GM18526 (cell line): ENCODE measurements around the gene STOM.

Experiments
- POLR2A ChIP-seq: IDR thresholded peaks from 3 replicates; pipeline ENCODE4 v1.6.1; 2011; ENCODE audit not compliant: insufficient read length; ENCODE audit errors: extremely low read depth

Gene STOM

GRCh38 chr9:121333950-121334773 lies 35.9 kb downstream of the STOM start:
- TF ChIP-seq POLR2A = no peak

- TF ChIP-seq POLR2A = no peak
These were observed 37.9 kb downstream of the STOM start for GRCh38 chr9:121331992-121332685.

- no peak for TF ChIP-seq POLR2A
These were observed 38.5 kb downstream of the STOM start for GRCh38 chr9:121331549-121331948.

GRCh38 chr9:121328876-121329681 lies 41.0 kb downstream of the STOM start:
- no peak for TF ChIP-seq POLR2A

- TF ChIP-seq POLR2A = no peak
These were observed 41.6 kb downstream of the STOM start for GRCh38 chr9:121328476-121328875.

GRCh38 chr9:121326901-121327613 lies 43.0 kb downstream of the STOM start:
- no peak for TF ChIP-seq POLR2A

GRCh38 chr9:121326130-121326838 lies 43.8 kb downstream of the STOM start:
- no peak for TF ChIP-seq POLR2A

- no peak for TF ChIP-seq POLR2A
These were observed 44.7 kb downstream of the STOM start for GRCh38 chr9:121325387-121325786.

- TF ChIP-seq POLR2A = no peak
These were observed 45.3 kb downstream of the STOM start for GRCh38 chr9:121324755-121325154.

GRCh38 chr9:121324316-121324715 lies 45.7 kb downstream of the STOM start:
- no peak for TF ChIP-seq POLR2A

- TF ChIP-seq POLR2A = no peak
These were observed 46.5 kb downstream of the STOM start for GRCh38 chr9:121323449-121324151.

GRCh38 chr9:121322737-121323448 lies 47.2 kb downstream of the STOM start:
- no peak for TF ChIP-seq POLR2A

GRCh38 chr9:121322037-121322736 lies 47.9 kb downstream of the STOM start:
- no peak for TF ChIP-seq POLR2A
